NCI-H146 treated with DMSO at 0.1 percent for 48 hours (cell line): ENCODE measurements around the gene ZNF609.

Experiments used
- DNase-seq: peaks from one replicate; lab custom pipeline; 2025; ENCODE audit not compliant: unreplicated experiment; lab: John Stamatoyannopoulos, UW

ZNF609 gene

GRCh38 chr15:64460206-64460723 lies at the start of gene ZNF609:
TSS of gene ZNF609 (plus strand) at chr15:64460578. CDS start at chr15:64499420, 38,842 bp downstream.
- DNase-seq, result peak; percentile 50

- no peak for DNase-seq
These were observed 48.2 kb upstream of the ZNF609 start for GRCh38 chr15:64412216-64412615.

GRCh38 chr15:64422697-64423096 lies 37.7 kb upstream of the ZNF609 start:
- DNase-seq, result no peak

GRCh38 chr15:64423970-64424369 lies 36.4 kb upstream of the ZNF609 start:
- DNase-seq, result no peak

- no peak for DNase-seq
These were observed 35.2 kb upstream of the ZNF609 start for GRCh38 chr15:64425221-64425620.

- DNase-seq, result no peak
These were observed 33.4 kb upstream of the ZNF609 start for GRCh38 chr15:64426845-64427465.

- no peak for DNase-seq
These were observed 30.9 kb upstream of the ZNF609 start for GRCh38 chr15:64429448-64429847.

- peak; percentile 10 for DNase-seq
These were observed 30.2 kb upstream of the ZNF609 start for GRCh38 chr15:64430000-64430735.

GRCh38 chr15:64437982-64438381 lies 22.4 kb upstream of the ZNF609 start:
- DNase-seq, result no peak

GRCh38 chr15:64438653-64439447 lies 21.5 kb upstream of the ZNF609 start:
- DNase-seq, result no peak

- no peak for DNase-seq
These were observed 18.5 kb upstream of the ZNF609 start for GRCh38 chr15:64441852-64442251.

GRCh38 chr15:64443016-64443415 lies 17.4 kb upstream of the ZNF609 start:
- DNase-seq, result no peak

- DNase-seq, result no peak
These were observed 16.4 kb upstream of the ZNF609 start for GRCh38 chr15:64443747-64444621.

GRCh38 chr15:64444836-64445235 lies 15.5 kb upstream of the ZNF609 start:
- DNase-seq, result no peak

- DNase-seq, result no peak
These were observed 12.7 kb upstream of the ZNF609 start for GRCh38 chr15:64447536-64448315.

GRCh38 chr15:64452988-64453688 lies 7.2 kb upstream of the ZNF609 start:
- no peak for DNase-seq

- no peak for DNase-seq
These were observed 6.7 kb upstream of the ZNF609 start for GRCh38 chr15:64453689-64454037.

GRCh38 chr15:64454282-64454681 lies 6.1 kb upstream of the ZNF609 start:
- DNase-seq, result no peak

GRCh38 chr15:64455961-64456371 lies 4.4 kb upstream of the ZNF609 start:
- no peak for DNase-seq
